Sigmoid colon (tissue), 3 donors: Measurements from ENCODE around the gene PPP1R9B.

Source experiments
- POLR2A ChIP-seq, 2 donors: fragments of 450-650 bp; IDR thresholded peaks; one replicate each; pipeline ENCODE4 v1.6.1; 2016; ENCODE audit warnings: antibody characterized with exemption in 2 of 2, mild to moderate bottlenecking in 2 of 2, moderate library complexity in 2 of 2
- TF ChIP-seq, protein P1 (sequence below), 4 experiments: fragments of 450-650 bp in 3 of 4; fragments of 200-600 bp in 1 of 4; IDR thresholded peaks; one replicate each; pipeline ENCODE4 v1.5.1; 2016 to 2019; ENCODE audit warnings: antibody characterized with exemption in 4 of 4, mild to moderate bottlenecking in 3 of 4, moderate library complexity in 2 of 4

- no peak for TF ChIP-seq POLR2A (IDR thresholded peaks at IDR 0.05)
- TF ChIP-seq, protein P1, sequence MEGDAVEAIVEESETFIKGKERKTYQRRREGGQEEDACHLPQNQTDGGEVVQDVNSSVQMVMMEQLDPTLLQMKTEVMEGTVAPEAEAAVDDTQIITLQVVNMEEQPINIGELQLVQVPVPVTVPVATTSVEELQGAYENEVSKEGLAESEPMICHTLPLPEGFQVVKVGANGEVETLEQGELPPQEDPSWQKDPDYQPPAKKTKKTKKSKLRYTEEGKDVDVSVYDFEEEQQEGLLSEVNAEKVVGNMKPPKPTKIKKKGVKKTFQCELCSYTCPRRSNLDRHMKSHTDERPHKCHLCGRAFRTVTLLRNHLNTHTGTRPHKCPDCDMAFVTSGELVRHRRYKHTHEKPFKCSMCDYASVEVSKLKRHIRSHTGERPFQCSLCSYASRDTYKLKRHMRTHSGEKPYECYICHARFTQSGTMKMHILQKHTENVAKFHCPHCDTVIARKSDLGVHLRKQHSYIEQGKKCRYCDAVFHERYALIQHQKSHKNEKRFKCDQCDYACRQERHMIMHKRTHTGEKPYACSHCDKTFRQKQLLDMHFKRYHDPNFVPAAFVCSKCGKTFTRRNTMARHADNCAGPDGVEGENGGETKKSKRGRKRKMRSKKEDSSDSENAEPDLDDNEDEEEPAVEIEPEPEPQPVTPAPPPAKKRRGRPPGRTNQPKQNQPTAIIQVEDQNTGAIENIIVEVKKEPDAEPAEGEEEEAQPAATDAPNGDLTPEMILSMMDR (IDR thresholded peaks at IDR 0.05) = peak; percentile 5 to 63 (median 48)
Measured at GRCh38 chr17:50177983-50178834, 27.7 kb upstream of the PPP1R9B start.
